ENCODE data around the gene CCDC51.

DNA sequence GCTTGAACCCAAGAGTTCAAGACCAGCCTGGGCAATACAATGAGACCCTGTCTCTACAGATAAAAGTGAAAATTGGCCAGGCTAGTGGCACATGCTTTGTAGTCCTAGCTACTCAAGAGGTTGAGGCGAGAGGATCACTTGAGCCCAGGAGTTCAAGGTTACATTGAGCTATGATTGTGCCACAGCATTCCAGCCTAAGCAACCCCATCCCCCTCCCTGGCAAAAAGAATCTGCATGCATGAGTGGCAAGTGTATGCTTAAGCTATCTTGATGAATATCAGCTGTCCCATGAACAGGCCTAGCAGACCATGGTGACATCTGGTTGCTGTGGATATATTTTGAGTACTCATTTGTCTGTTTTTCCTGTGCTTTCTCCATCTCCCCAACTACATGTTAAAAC lies 11.4 kb upstream of the CCDC51 start:
- TF ChIP-seq GATA2 (IDR thresholded peaks at IDR 0.05; ENCODE audit: low read depth, low read length) (no peak), GATA3 (IDR thresholded peaks at IDR 0.05; ENCODE audit: low read depth, low read length) (no peak)

Measured in SH-SY5Y (cell line).